HAP-1 (cell line): ENCODE results near the gene CEP41.
A peak's percentile ranks its signal among the peaks of the same experiment; 100 is the strongest.

Source experiments
- DNase-seq, 2 experiments: peaks; one replicate each; pipeline ENCODE4 v3.0.0-alpha.2; 2016 to 2020; ENCODE audit warnings: low spot score in 2 of 2
- H3K27me3 ChIP-seq: fragments of 250-450 bp; sonication (Bioruptor Pico); 2 replicates; pipeline ENCODE4 v1.5.1; 2020; ENCODE audit warnings: low read depth, mild to moderate bottlenecking, moderate library complexity
- H3K36me3 ChIP-seq: fragments of 250-450 bp; sonication (Bioruptor Pico); replicated peaks from 2 replicates; pipeline ENCODE4 v1.5.1; 2020; ENCODE audit warnings: mild to moderate bottlenecking
- H3K4me1 ChIP-seq: fragments of 250-450 bp; sonication (Bioruptor Pico); 2 replicates; pipeline ENCODE4 v1.5.1; 2020; ENCODE audit warnings: mild to moderate bottlenecking
- H3K4me3 ChIP-seq: fragments of 250-450 bp; sonication (Bioruptor Pico); 2 replicates; pipeline ENCODE4 v1.5.1; 2020; ENCODE audit warnings: mild to moderate bottlenecking, moderate library complexity
- H3K9me3 ChIP-seq: fragments of 250-450 bp; sonication (Bioruptor Pico); 2 replicates; pipeline ENCODE4 v1.5.1; 2020; ENCODE audit warnings: mild to moderate bottlenecking, moderate library complexity
- in situ Hi-C: fragments of 300-500 bp; cut with MboI; formaldehyde crosslinking; loops from 3 replicates; pipeline ENCODE4 v1.14.3; 2020; ENCODE audit warnings: low sequenced_read_pairs, inconsistent platforms, mixed read lengths

The CEP41 gene

GRCh38 chr7:130363026-130363847, 77.6 kb downstream of the CEP41 start:
- H3K9me3 ChIP-seq: 0 out of 2 replicates have a peak, but pooled peaks cover 3% of the 10 kb centered on the region
- no peaks in the 10 kb centered on the region for H3K4me1 ChIP-seq
- in situ Hi-C loops: no loop called here
- no peak for DNase-seq
- H3K4me3 ChIP-seq: no peak overlapping the region
- no peaks in the 10 kb centered on the region for H3K36me3 ChIP-seq
- no peaks in the 10 kb centered on the region for H3K27me3 ChIP-seq

DNA sequence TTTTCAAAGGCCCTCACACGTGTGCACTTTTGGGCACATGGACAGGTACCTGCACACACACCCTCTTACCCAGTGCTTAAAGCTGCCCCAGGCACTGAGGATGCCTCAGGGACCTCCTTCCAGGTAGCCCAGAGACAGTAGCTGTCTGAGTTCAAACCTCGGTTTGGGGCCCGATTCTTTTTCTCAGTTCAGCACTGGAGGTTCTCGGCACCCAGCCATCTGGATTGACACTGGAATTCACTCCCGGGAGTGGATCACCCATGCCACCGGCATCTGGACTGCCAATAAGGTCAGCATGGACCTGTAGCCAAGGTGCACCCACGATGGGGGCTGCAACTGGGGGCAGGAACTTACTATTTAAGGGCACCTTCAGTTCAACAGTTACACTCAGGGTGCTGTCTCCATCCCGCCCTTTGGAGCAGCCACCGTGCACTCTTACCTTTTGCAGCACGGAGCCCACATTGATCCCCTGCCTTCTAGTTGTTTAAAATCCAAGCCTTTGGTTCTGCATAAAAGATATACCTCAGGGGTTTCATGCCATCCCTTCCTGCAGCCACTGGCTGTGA, 78.5 kb downstream of the CEP41 start:
- Histone ChIP-seq H3K4me3 (no peak overlapping the region), H3K9me3 (0 out of 2 replicates have a peak, but pooled peaks cover 3% of the 10 kb centered on the region), H3K4me1 (no peaks in the 10 kb centered on the region), H3K36me3 (no peaks in the 10 kb centered on the region), H3K27me3 (no peaks in the 10 kb centered on the region)
- DNase-seq: no peak
- in situ Hi-C loops: no loop called here

GRCh38 chr7:130361681-130362080, 79.1 kb downstream of the CEP41 start:
- in situ Hi-C loops: no loop called here
- 0 out of 2 replicates have a peak, but pooled peaks cover 3% of the 10 kb centered on the region for H3K9me3 ChIP-seq
- DNase-seq: no peak
- H3K4me3 ChIP-seq: no peak overlapping the region
- no peaks in the 10 kb centered on the region for H3K27me3 ChIP-seq
- H3K36me3 ChIP-seq: no peaks in the 10 kb centered on the region
- no peaks in the 10 kb centered on the region for H3K4me1 ChIP-seq

DNA sequence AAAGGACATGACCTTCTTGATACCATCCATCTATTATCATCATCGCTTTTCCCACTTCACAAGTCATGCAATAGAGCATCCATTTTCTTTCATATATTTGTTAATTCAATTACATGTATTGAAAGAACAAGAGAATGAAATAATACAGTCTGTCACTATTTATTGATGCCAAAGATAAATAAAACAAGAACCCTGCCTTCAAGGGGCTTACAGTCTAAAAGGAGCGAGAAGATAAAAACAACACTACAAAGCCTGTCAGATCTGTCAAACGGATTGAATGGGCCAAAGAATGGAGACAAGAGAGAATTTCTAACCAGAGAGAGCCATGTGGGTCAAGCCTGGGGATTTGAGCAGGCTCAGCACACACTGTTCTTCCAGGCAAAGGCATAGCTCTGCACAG, 80.3 kb downstream of the CEP41 start:
- no peak overlapping the region for H3K4me3 ChIP-seq
- H3K4me1 ChIP-seq: no peaks in the 10 kb centered on the region
- 0 out of 2 replicates have a peak, but pooled peaks cover 3% of the 10 kb centered on the region for H3K9me3 ChIP-seq
- in situ Hi-C loops: no loop called here
- DNase-seq: no peak
- no peaks in the 10 kb centered on the region for H3K27me3 ChIP-seq
- H3K36me3 ChIP-seq: no peaks in the 10 kb centered on the region

DNA sequence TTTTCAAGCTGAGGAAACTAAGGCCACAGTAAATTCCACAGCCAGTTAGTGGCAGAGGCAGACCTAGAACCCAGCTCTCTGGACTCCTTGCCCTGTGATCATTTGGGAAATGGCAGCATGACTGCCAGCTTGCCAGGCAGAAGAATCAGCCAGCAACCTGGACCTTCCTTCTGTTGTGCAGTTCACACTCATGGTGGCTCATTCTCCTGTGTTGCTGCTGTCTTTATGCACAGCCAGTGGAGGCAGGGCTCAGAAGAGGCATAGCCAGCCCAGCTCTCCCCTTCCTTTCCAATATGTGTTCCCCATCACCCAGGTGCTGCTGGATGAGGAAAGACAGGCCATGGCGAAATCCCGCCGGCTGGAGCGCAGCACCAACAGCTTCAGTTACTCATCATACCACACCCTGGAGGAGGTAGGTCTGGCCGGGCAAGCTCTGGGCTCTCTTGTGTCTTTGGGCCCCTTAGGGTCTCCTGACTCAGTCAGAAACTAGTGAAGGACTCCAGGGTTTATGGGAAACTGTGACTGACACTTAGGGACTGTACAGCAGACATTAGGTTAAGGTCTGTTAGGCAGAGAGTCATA, 81.4 kb downstream of the CEP41 start:
- in situ Hi-C loops: no loop called here
- Histone ChIP-seq H3K9me3 (0 out of 2 replicates have a peak, but pooled peaks cover 3% of the 10 kb centered on the region), H3K36me3 (no peaks in the 10 kb centered on the region), H3K27me3 (no peaks in the 10 kb centered on the region), H3K4me1 (no peaks in the 10 kb centered on the region), H3K4me3 (no peak overlapping the region)
- DNase-seq: no peak

GRCh38 chr7:130358471-130358870, 82.3 kb downstream of the CEP41 start:
- Histone ChIP-seq H3K27me3 (no peaks in the 10 kb centered on the region), H3K4me3 (no peak overlapping the region), H3K36me3 (no peaks in the 10 kb centered on the region), H3K4me1 (no peaks in the 10 kb centered on the region), H3K9me3 (0 out of 2 replicates have a peak, but pooled peaks cover 3% of the 10 kb centered on the region)
- DNase-seq: no peak
- in situ Hi-C loops: no loop called here

GRCh38 chr7:130356876-130357611, 83.8 kb downstream of the CEP41 start:
- H3K27me3 ChIP-seq: no peaks in the 10 kb centered on the region
- H3K4me3 ChIP-seq: no peak overlapping the region
- H3K36me3 ChIP-seq: no peaks in the 10 kb centered on the region
- H3K9me3 ChIP-seq: 0 out of 2 replicates have a peak, but pooled peaks cover 3% of the 10 kb centered on the region
- H3K4me1 ChIP-seq: no peaks in the 10 kb centered on the region
- DNase-seq: no peak
- in situ Hi-C loops: no loop called here

GRCh38 chr7:130356121-130356875, 84.5 kb downstream of the CEP41 start:
- DNase-seq: peak in 1 of 2 experiments; percentile 51
- no peak overlapping the region for H3K4me3 ChIP-seq
- in situ Hi-C loops: no loop called here
- H3K4me1 ChIP-seq: no peaks in the 10 kb centered on the region
- H3K27me3 ChIP-seq: no peaks in the 10 kb centered on the region
- H3K36me3 ChIP-seq: no peaks in the 10 kb centered on the region
- H3K9me3 ChIP-seq: 0 out of 2 replicates have a peak, but pooled peaks cover 3% of the 10 kb centered on the region

DNA sequence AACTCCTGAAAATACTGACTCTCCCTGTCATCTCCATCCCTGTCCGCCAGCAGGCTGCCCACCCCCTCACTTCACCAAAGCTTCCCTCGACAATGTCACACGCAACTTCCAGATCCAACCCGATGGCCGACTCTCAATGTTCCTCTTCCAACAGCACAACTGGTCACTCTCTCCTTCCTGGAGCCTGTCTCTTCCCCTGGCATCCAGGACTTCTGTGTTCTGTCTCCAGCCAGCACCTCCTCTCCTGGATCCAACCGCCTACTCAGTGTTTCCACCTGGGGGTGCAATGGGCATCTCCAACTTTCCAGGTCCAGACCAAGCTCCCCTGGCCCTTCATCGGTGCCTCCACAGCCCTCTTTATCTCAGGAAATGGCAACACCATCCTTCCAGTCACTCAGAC, 87.6 kb downstream of the CEP41 start:
- no peaks in the 10 kb centered on the region for H3K36me3 ChIP-seq
- no peaks in the 10 kb centered on the region for H3K9me3 ChIP-seq
- no peaks in the 10 kb centered on the region for H3K4me1 ChIP-seq
- no peaks in the 10 kb centered on the region for H3K27me3 ChIP-seq
- in situ Hi-C loops: no loop called here
- DNase-seq: no peak
- no peak overlapping the region for H3K4me3 ChIP-seq

GRCh38 chr7:130352194-130353074, 88.4 kb downstream of the CEP41 start:
- no peaks in the 10 kb centered on the region for H3K4me1 ChIP-seq
- no peak for DNase-seq
- in situ Hi-C loops: no loop called here
- no peak overlapping the region for H3K4me3 ChIP-seq
- H3K36me3 ChIP-seq: no peaks in the 10 kb centered on the region
- H3K27me3 ChIP-seq: no peaks in the 10 kb centered on the region
- H3K9me3 ChIP-seq: no peaks in the 10 kb centered on the region

- DNase-seq: no peak
- in situ Hi-C loops: no loop called here
- no peaks in the 10 kb centered on the region for H3K9me3 ChIP-seq
These were observed 89.1 kb downstream of the CEP41 start for GRCh38 chr7:130351791-130352090.

DNA sequence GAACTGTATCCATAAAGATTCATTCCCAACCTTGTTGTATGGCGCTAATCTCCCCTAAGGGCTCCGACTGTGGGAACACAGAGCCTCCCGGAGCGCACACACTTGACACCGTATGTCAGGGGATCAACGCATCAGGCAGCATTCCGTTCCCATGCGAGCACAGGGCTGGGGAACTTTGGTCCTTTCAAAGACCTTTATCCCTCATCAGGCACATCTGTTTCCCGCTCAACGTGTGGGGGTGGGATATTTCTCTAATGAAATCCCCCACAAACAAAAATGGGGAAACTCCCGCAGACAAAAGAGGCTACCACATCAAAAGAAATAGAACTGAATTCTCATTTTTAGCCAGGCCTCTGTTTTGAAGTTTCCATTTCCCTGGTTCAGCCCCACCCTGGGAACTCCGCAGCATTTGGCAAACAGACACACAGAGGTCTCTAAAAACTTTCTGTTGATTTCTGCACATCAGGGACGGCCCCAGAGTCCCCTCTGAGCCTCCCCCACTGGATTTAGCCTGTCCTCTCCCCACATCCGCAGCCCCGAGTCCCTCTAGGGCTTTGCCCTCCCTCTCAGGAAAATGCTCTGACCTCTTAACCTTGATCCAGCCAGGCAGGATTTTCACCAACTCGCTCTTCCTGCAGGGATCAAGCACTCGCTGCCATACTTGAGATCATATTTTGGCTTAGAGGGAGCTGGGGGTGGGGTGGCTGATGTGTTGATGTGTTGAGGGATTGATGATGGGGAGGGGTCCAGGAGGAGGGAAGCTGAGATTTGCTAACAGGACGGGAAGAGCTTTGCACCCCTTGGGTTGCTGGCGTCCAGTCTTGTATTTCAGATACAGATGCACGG, 89.6 kb downstream of the CEP41 start:
- in situ Hi-C loops: no loop called here
- Histone ChIP-seq H3K4me3 (no peak overlapping the region), H3K4me1 (no peaks in the 10 kb centered on the region), H3K36me3 (no peaks in the 10 kb centered on the region), H3K9me3 (no peaks in the 10 kb centered on the region), H3K27me3 (no peaks in the 10 kb centered on the region)
- DNase-seq: no peak

More at GRCh38 chr7:130351791-130352090, 89.1 kb downstream of the CEP41 start:
- no peaks in the 10 kb centered on the region for H3K27me3 ChIP-seq
- H3K36me3 ChIP-seq: no peaks in the 10 kb centered on the region
- H3K4me3 ChIP-seq: no peak overlapping the region
- H3K4me1 ChIP-seq: no peaks in the 10 kb centered on the region
